Stimulated activated CD8-positive, alpha-beta memory T cell treated with anti-CD3 and anti-CD28 coated beads, Interleukin-12 subunit alpha, Interleukin-12 subunit beta, amount 100 ng/mL, for 1 hour (primary cell): ENCODE measurements around the gene LRGUK.
"Not testable (repeated sequence)": the region's sequence is repeated elsewhere in the genome, so short reads cannot be mapped to it uniquely, and the experiment has no call there.

ENCODE experiments used
- DNase-seq: peaks from one replicate; pipeline ENCODE4 v3.0.0-alpha.2; 2020; ENCODE audit warnings: low read depth

LRGUK gene

DNA sequence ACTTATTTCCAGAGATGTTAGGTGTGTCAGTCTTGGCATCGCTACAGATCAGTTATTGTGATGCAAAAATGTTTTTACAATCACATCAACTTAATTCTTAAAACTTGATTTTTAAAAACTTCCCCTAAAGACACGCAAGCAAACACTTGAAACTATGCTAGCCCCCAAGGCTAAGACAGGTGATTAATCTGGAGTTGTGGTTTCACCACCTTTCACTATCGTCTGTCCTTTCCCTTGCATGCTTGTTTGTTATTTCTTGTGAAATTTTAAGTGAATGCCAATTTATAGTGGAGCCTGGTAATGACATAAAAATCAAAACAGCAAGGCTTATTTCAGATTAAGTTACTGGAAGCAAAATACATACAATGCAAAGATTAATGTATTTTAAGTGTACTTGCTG lies 119.2 kb downstream of the LRGUK start:
- DNase-seq, result no peak

DNA sequence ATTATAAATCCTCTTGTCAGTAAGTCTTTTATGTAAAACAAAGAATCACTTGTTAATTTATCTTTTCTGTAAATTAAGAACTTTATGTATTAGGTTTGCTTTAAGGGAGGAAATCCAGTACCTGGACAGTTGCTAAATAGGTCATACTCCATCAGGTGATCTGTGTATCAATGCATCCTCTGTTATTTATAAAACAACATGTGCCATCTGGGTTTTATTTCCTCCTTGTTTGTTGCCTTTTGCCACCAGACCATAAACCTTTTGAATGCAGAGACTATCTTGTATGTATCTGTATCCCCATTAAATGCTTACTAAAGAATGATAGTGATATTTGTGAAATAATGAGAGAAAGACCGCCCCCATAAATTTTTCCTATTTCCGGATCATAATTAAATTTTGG lies 119.6 kb downstream of the LRGUK start:
- no peak for DNase-seq

DNA sequence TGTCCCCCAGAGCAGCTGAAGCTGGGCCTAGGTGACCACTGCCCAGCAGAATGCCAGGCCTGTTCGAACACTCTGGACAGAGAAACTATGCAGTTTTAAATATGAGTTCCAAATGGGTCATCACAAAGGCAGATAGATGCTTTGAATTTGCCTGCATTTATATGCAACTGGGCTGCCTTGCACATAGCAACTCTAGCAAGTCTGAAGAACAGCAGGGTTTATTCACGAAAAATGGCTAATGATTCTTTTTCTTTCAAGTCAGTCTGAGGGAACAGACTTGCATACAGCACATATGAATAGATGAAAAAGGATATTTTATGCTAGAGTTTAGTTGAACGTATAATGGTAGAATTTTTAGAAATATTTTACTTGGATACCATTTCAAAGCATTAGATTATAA lies 121.1 kb downstream of the LRGUK start:
- no peak for DNase-seq

DNA sequence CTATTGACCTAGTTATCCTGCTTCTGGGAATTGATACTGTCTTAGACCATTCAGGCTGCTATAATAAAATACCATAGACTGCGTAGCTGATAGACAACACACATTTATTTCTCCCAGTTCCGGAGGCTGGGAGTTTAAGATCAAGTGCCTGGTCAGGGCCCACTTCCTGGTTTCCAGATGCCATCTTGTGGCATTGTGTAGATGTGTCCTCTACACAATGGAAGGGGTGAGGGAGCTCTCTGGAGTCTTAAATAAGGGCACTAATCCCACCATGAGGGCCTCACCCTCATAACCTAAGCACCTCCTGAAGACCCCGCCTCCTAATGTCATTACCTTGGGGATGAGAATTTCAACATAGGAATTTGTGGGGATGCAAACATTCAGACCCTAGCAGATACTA lies 127.2 kb downstream of the LRGUK start:
- no peak for DNase-seq

DNA sequence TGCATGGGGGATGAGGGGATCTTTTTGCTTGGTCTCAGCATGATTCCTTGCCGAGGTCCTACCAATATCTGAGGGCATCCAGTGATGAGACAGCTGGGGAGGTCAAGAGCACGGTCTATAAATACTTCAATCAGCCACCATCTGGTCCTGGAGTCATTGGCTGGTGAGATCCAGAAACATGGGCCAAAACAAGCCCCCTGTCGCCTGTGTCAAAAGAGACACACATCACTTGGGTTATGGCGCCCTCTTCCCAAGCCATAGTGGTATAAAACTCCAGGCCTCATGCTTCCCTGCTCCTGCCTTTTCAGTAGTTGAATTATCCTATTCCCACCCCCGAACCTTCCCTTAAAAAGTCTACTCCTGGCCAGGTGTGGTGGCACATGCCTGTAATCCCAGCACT lies 128.7 kb downstream of the LRGUK start:
- DNase-seq, result no peak

DNA sequence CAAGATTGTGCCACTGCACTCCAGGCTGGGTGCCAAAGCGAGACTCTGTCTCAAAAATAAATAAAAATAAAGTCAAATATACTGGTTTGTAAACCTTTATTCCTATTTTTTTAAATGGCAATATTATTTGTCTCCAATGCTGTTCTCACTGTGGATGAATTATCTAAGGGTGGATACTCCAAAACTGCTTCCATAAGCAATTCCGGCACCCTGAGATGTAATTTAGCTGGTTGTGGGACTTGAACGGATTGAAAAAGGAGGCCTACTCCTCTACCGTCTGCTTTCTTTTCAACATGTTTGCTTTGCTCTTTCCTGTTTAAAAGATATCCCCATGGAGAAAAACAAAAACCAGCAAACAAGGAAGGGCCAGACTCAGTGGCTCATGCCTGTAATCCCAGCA lies 135.2 kb downstream of the LRGUK start:
- DNase-seq, result no peak

DNA sequence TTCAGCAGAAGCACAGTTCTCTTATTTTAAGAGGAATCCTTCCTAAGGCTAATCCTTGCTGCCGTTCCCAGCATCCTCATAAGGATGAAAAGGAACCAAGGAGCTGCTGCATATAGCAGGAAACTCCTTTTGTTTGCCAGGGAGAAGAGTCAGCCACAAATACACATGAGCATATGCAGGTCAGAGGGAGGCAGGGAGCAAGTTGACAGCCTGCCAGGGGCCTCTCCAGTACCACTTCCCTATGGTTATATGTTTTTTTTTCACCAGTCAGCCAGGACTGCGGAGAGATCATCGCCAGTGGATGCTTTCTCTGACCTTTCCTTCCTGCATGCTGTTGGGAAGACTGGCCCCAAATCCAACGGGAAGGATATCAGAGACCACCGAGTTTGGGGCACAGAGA lies 149.8 kb downstream of the LRGUK start:
- DNase-seq, result no peak

DNA sequence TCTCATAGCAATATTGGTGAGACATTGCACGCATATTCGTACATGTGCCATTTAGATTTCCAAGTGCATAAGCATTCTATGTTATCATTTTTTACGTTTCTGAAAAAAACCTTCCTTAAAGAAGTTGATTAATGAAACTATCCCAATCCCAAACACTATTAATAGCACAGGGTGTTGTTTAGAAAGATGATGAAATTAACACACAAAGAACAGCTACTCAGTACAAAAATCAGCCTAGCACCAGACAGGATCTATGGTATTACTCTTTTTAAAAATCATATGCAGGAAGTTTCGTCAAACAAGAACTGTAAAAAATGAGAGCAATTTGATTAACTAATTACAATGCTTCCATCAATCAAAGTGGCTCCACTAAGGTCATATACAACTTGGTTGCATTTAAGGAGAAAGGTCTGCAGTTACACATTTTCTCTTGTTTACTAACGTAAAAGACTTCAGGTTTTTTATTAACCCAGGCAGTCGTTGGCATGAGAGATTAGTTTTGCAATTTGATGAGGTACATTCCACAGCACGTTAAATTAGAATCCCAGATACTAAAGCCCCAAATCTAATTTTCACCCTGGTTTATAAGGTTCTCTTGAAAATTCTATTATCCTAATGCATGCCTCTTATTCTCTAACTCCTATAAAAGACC lies 151.5 kb downstream of the LRGUK start:
- no peak for DNase-seq

DNA sequence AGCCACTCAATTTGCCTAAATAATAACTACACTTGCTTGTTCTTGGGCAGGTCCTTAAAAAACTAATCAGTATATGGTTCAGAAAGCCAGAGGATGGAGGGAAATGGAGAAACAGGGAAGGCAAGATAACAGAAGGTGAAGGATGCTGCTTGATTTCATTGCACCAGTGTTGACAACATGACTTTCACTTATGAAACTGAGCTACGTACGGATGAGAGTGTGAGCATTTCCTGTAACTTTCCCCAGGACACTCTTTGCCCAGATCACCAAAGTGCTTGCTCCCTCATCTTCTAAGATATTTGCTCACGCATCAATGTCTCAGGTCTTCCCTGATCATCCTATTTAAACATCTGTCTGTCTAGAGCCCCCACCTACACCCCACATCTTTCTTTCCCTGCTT lies 152.2 kb downstream of the LRGUK start:
- no peak for DNase-seq

DNA sequence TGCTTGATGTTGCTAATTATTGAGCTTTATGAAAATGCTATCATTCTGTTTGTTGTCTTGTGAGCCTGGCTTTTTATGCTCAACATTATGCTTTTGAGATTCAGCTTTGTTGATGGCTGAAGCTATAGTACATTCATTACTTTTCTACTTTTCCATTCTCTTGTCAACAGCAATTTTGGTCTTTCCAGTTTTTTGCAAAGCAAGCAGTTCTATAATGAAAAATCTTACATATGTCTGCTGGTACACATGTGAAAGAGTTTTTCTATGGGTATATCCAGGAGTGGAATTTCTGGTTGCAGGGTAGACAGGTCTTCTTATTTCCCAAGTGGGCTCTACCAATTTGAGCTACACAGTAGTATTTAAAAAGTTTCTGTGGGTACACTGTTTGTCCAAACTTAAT lies 152.8 kb downstream of the LRGUK start:
- DNase-seq, result no peak

DNA sequence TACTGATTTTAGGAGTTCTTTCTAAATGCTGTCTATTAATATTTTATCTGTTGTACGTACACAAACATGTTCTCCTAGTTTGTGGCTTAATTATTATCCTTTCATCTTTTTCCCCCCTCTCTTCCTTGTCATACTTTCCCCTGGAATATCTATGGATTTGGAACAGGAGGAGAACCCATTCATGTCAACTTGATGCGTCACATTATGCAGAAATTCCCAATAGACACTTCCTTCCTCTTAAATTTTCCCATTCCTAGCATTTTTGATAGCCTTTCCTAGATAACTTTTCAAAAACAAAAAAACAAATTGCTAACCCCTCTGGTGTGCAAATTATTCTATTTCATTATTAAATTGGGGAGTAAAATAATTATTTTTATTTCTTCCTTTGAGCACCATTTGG lies 153.4 kb downstream of the LRGUK start:
- no peak for DNase-seq

DNA sequence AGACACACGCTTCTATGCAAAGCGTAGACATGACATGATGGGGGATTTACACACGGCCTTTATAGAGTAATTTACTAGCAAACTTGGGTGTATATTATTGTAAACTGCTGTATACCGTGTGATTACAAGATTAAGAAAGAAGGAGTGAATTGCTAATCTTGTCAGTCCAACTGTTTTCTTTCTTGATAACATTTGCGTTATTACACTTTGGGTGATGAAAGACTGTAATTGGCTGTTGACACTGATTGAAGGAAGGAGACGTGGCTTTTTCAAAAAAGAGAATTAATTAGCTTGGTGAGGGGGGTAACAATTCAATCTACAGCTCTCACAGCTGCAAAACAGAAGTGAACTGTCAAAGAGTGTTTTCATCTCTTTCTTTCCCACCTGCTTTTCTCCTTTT lies 156.9 kb downstream of the LRGUK start:
- no peak for DNase-seq

DNA sequence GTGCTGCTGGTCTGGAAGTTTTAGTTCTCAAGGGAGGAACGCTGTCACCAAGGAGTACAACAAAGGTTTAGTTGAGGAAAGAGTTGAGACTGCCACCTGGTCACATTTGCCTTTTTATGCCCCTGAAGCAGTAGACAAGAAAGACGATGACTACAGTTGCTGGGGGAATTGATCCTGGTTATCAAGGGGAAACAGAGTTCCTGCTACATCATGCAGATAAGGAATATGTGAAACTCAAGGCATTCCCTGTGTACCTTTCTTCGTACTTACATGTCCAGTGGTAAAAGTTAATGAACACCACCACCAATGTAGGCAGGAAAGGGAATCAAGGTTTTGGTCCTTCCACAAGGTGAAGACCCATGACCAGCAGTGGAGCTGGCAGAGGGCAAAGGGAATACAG lies 157.8 kb downstream of the LRGUK start:
- DNase-seq, result no peak

DNA sequence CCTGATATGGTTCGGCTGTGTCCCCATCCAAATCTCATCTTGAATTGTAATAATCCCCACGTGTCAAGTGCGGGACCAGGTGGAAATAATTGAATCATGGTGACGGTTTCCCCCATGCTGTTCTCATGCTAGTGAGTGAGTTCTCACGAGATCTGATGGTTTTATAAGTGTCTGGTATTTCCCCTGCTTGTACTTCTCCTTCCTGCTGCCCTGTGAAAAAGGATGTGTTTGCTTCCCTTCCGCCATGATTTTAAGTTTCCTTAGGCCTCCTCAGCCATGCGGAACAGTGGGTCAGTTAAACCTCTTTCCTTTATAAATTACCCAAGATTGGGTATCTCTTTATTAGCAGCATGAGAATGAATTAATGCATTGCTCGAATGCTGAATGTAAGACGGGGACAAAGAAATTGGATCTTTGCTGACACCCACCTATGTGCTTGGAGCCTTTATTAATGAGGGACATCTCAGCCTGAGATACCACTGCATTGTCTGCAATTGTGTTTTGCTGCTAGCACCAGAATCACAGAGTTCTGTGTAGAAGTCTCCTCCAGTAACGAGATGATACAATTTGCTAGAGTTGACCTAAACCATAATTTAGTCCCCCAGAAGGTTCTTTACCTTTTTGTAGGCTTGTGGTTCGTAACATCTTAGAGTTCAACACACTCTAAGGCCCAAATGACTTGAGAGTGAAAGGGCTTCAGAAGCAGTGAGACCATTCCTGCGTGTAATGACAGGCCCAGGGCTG lies 160.9 kb downstream of the LRGUK start:
- DNase-seq, result no peak

DNA sequence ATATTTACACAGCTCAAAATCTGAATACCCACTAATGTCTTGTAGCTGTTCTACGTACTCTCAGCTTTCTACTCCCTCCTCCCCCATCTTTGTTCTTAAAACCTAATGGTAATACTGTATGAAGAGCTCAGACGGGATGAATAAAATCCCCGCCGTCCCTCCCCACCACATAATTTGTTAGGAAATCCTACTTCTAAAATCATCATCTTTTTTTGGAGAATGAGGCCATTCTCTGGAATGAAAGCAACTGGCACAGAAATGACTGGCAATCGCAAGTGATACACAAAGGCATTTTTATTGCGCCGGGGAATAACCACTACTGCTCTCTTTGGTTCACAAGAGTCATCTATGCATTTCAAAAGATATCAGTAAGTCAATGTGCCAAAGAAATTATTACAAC lies 162.3 kb downstream of the LRGUK start:
- no peak for DNase-seq

DNA sequence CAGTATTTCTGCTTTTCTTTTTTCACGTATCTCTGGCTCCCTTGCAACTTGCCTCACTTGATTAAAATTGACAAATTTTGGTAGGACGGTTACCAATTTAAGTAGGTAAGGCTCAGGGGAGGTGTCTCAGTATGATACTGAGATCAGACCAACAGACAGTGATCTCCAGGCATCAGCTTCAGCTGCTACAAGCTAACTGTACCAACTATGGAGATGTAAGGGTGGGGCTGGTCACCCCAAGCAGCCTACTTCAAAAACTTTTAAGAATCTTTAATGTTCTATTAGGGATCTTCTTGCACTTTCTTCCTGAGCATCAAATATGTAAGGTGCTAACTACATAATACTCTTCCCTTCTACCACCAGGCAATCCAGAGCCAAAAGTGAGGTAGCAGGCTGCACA lies 162.7 kb downstream of the LRGUK start:
- no peak for DNase-seq

DNA sequence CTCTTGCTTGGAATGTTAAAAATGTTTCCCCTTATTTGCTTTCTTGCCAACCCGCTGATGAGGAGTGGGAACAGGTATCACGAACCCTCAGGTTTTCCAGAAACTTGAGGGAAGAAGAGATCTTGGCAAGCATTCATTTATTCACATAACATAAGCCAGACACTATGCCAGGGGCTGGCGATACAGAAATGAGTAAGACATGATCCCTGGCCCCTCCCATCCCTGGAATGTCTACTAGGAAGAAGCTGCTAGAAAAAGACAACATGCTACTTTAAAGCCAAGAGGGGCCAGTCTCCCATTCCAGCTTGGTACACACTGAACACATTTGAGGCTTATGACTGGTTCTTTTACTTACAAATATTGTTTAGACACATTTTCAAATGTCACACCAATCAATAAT lies 163.1 kb downstream of the LRGUK start:
- no peak for DNase-seq

DNA sequence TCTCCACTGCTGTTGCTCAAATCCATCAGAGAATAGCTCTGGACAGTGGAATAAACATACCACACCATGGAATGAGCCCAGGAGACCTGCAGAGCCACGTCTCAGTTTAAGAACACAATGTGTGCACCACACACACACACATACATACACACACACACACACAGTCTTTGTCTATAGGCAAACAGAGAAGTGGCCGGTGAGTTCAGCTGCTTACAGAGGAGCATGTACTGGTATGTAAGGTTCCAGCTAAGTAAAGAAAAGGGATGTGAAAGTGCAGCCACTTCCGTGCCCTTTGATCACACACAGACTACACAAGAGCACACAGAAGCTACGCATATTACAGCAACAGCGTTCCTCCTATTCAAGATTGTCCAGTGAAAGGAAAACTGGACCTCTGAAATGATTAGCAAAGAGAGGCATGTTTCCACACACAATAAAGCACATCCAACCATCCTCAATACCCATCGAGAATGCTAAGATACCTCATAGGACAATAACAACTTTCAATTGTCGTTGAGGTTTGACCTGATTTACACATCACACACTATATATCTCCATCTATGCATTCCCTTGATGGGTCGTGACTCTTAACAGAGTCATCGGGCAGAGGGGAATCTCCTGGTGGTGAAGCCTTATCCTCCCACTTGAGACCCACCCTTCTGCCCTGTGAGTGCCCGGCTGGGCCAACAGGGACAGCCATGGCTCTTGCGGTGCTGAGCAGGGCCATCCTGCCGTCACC lies 166.0 kb downstream of the LRGUK start:
- DNase-seq, result no peak

DNA sequence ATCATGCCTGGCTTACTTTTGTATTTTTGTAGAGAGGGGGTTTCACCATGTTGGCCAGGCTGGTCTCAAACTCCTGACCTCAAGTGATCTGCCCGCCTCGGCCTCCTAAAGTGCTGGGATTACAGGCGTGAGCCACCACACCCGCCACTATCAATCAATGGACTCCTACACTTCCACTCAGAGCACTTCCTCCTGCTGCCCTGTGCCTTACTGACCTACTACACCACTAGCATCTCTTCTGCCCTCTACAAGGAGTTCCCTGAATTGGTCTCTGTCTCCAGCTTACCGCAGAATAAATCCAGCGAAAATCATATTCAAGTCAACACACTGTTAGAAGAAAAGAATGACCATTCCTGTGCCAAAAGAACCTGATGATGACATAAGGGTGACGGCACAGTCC lies 168.8 kb downstream of the LRGUK start:
- DNase-seq, result not testable (repeated sequence)

DNA sequence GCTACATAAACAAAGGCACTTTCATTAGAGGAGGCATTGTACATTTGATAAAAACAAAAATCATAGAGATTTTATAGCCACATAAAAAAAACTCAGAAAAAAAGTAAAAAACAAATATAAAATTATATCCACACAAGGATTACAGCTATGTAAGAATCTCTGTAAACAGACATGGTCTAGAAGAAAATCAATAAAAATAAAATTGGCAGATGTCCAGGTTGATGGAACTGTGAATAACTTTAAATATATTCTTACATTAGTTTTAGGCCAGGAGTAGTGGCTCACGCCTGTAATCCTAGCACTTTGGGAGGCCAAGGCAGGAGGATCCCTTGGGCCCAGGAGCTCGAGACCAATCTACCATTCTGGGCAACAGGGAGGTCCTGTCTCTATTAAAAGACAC lies 170.3 kb downstream of the LRGUK start:
- DNase-seq, result no peak

DNA sequence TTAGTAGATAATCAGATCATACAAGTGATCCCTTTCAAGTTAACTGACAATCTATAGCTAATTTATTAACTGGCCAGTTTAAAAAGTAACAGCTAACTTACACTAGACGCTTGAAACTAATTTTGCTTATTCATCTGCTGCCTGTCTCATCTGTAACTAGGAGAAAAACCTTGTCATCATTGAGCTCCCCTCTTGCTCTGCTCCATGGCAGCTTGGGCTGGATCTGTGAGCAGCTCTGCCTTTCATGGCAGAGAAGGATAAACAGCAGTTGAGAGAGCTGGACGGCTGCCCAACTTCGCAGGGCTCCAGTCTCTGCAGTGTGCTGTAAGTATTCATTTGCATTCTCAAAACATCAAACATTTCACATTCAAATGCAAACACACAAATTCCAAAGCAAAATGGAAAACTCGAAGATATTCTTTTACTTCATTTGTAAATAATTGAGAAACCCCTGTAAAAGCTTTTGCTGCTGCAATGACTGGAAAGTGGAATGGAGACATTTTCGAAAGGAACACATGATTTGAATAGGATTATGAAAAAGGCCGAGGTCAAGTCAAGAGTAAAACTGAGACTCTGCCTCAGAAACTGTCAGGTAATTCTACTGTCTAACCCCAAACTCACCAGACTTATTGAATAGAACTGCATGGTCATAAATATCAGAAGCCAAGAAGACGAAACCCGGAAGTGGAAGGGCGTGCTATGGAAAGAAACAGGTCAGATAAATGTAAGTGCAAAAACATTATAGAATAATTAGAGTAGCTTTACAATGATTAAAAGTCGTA lies 172.0 kb downstream of the LRGUK start:
- no peak for DNase-seq

DNA sequence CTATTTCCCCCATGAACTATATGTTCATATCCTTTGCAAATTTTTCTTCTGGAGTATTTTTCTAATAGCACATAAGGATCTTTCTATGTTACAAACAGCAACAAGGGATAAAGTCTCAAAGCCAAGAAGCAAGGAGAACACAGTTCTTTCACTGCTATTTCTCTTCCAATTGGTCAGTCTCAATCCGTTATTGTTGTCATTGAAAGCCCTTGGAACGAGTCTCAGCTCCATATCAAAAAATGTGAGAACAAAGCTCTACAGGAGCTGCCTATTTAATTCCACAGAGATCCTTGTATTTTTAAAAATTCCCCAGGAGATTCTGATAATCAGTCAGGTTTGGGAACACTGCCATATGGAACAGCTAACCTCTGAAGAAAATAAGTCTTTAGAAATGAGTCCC lies 173.8 kb downstream of the LRGUK start:
- DNase-seq, result no peak

DNA sequence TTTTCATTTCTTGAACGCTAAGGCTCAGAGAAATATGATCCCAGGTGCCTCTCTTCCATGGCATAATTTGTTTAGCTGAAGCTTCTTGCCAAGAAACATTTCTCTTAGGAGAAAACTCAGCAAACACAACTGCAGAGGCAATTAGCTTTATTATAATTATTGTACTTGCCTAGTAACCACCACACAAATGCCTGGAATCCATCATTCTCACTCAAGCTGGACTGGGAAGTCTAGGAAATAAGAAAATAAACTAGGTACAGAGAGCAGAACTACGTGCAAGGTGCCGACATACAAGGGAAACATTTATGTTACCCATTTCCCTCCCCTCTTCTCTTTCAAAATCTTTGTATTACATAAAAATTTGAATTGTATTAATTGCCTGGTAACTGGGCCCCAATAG lies 174.5 kb downstream of the LRGUK start:
- no peak for DNase-seq
